ENCODE results near the gene USP28.

The USP28 gene

GRCh38 chr11:113778111-113778910 is 97.1 kb downstream of the USP28 start:
- H3K27ac ChIP-seq (ENCODE audit: extremely low read depth, low read depth, low read length), result no peak overlapping the region
- CTCF ChIA-PET, result interaction anchor here (1.4 kb wide), 1 partner anchor 28 kb away, joined by 3 read pairs; no protein-coding TSS in a partner anchor
- no peaks in the 10 kb centered on the region for H3K9me3 ChIP-seq (ENCODE audit: control insufficient read depth, insufficient read depth, low read depth, low read length)
- no peaks in the 10 kb centered on the region for H3K36me3 ChIP-seq (ENCODE audit: control insufficient read depth in 2 of 2, insufficient read depth in 1 of 2, low read length in 2 of 2)
- TF ChIP-seq ZNF398 (tag by site-specific recombination; IDR thresholded peaks at IDR 0.05), result no peak
- TF ChIP-seq ZNF600 (tag by site-specific recombination; IDR thresholded peaks at IDR 0.05), result peak; percentile 45; the same call in 1 of the 2 replicates
- peak; percentile 31; the same call in 1 of the 2 replicates for TF ChIP-seq OSR2 (tag by site-specific recombination; IDR thresholded peaks at IDR 0.05)
- TF ChIP-seq ZNF549 (tag by site-specific recombination; IDR thresholded peaks at IDR 0.05), result no peak
- TF ChIP-seq ZNF548 (tag by site-specific recombination; IDR thresholded peaks at IDR 0.05), result no peak
- TF ChIP-seq ZNF266 (tag by site-specific recombination; IDR thresholded peaks at IDR 0.05; ENCODE audit: low read depth), result no peak
- peak; percentile 61; the same call in 1 of the 2 replicates for TF ChIP-seq ZNF341 (tag by site-specific recombination; IDR thresholded peaks at IDR 0.05; ENCODE audit: low read depth)
- TF ChIP-seq PRDM1 (tag by site-specific recombination; IDR thresholded peaks at IDR 0.05), result no peak
- no peak for TF ChIP-seq ZBTB11 (tag by site-specific recombination; conservative IDR thresholded peaks at IDR 0.05; ENCODE audit: low read depth)
- TF ChIP-seq ZNF660 (tag by site-specific recombination; IDR thresholded peaks at IDR 0.05), result peak; percentile 43; the same call in 1 of the 2 replicates
- no peak for TF ChIP-seq ZNF292 (tag by site-specific recombination; IDR thresholded peaks at IDR 0.05; ENCODE audit: borderline replicate concordance, low read depth)
- peak; percentile 44 for TF ChIP-seq ZNF335 (tag by site-specific recombination; conservative IDR thresholded peaks at IDR 0.05)
- TF ChIP-seq ZNF184 (tag by site-specific recombination; IDR thresholded peaks at IDR 0.05), result no peak
- no peak for TF ChIP-seq ZNF404 (tag by site-specific recombination; IDR thresholded peaks at IDR 0.05)
- no peak for TF ChIP-seq ZNF830 (tag by site-specific recombination; IDR thresholded peaks at IDR 0.05; ENCODE audit: low read depth)
- TF ChIP-seq SETDB1 (IDR thresholded peaks at IDR 0.05; ENCODE audit: insufficient read length, low read length), result no peak
- no peak for TF ChIP-seq ZNF561 (tag by site-specific recombination; IDR thresholded peaks at IDR 0.05; ENCODE audit: borderline replicate concordance)
- no peak for TF ChIP-seq ZNF664 (tag by site-specific recombination; IDR thresholded peaks at IDR 0.05)
- no peak for TF ChIP-seq HOXA7 (CRISPR knock-in tag; IDR thresholded peaks at IDR 0.05; ENCODE audit: borderline replicate concordance)
- TF ChIP-seq ZBTB1 (tag by site-specific recombination; IDR thresholded peaks at IDR 0.05), result no peak
- TF ChIP-seq, protein P1, sequence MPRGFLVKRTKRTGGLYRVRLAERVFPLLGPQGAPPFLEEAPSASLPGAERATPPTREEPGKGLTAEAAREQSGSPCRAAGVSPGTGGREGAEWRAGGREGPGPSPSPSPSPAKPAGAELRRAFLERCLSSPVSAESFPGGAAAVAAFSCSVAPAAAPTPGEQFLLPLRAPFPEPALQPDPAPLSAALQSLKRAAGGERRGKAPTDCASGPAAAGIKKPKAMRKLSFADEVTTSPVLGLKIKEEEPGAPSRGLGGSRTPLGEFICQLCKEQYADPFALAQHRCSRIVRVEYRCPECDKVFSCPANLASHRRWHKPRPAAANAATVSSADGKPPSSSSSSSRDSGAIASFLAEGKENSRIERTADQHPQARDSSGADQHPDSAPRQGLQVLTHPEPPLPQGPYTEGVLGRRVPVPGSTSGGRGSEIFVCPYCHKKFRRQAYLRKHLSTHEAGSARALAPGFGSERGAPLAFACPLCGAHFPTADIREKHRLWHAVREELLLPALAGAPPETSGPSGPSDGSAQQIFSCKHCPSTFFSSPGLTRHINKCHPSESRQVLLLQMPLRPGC (tag by site-specific recombination; IDR thresholded peaks at IDR 0.05), result no peak
- TF ChIP-seq ZNF639 (tag by site-specific recombination; IDR thresholded peaks at IDR 0.05), result no peak
- POLR2A ChIA-PET, result no interaction called here
- peak overlapping the region; percentile 17 for H3K4me3 ChIP-seq (ENCODE audit: low read depth, low read length)
- H3K4me1 ChIP-seq (ENCODE audit: control insufficient read depth, insufficient read depth, low read length), result 0 out of 2 replicates have a peak, but pooled peaks cover 3% of the 10 kb centered on the region
